A549 (cell line): ENCODE results near the gene RNF43. TPM values are rescaled to one million over a fixed set of nuclear protein-coding genes. Genes with fewer than 3 reads are reported as not detected.

ENCODE experiments used
- ATAC-seq, 2 experiments: fragments of 200-7000 bp in 1 of 2; fragments of >200 bp in 1 of 2; cut with Nextera tagmentation in 1 of 2; cut with Tn5 transposase in 1 of 2; 3 replicates each; pipeline versions ENCODE4 v1.8.0 to v1.9.1; 2018 to 2020; ENCODE audit warnings: mild to moderate bottlenecking in 1 of 2, moderate library complexity in 1 of 2
- CTCF ChIA-PET: fragments of 300-600 bp; sonication (Branson Sonifier 250); formaldehyde crosslinking; extraction: SDS; loops from one replicate; lab custom pipeline; 2021; ENCODE audit warnings: antibody characterized with exemption, inconsistent platforms; lab: Yijun Ruan, JAX
- POLR2A ChIA-PET: fragments of 350-600 bp; formaldehyde crosslinking; extraction: SDS; loops from one replicate; lab custom pipeline; 2021; ENCODE audit warnings: antibody characterized with exemption, inconsistent platforms; lab: Yijun Ruan, JAX
- DNase-seq, 2 experiments: peaks; one replicate each; pipeline versions ENCODE4 v3.0.0 to v3.0.0-alpha.2; 2011 to 2016; ENCODE audit warnings: low read depth in 1 of 2, low spot score in 1 of 2
- FAIRE-seq: peaks from 2 replicates; lab custom pipeline; 2011; peaks lifted over from hg19 to GRCh38; lab: Jason Lieb, UNC
- H3K27ac ChIP-seq, 2 experiments: fragments of >200 bp; sonication (Bioruptor Twin); formaldehyde crosslinking; 3 replicates each; pipeline ENCODE4 v1.5.1; 2016 to 2017
- H3K4me1 ChIP-seq: fragments of >200 bp; sonication (Bioruptor Twin); formaldehyde crosslinking; 3 replicates; pipeline ENCODE4 v1.6.1; 2016
- H3K4me2 ChIP-seq: fragments of >200 bp; sonication (Bioruptor Twin); formaldehyde crosslinking; 3 replicates; pipeline ENCODE4 v1.6.1; 2016
- H3K4me3 ChIP-seq: fragments of >200 bp; sonication (Bioruptor Twin); formaldehyde crosslinking; 3 replicates; pipeline ENCODE4 v1.5.1; 2016
- H3K9me3 ChIP-seq: fragments of >200 bp; sonication (Bioruptor Twin); formaldehyde crosslinking; 3 replicates; pipeline ENCODE4 v1.6.1; 2016
- ATOH8 ChIP-seq: fragments of 250-450 bp; sonication (Bioruptor Pico); IDR thresholded peaks from 2 replicates; pipeline ENCODE4 v1.5.0; 2020; ENCODE audit warnings: low read depth, mild to moderate bottlenecking, moderate library complexity
- CBX8 ChIP-seq: fragments of 200-600 bp; sonication (generic); IDR thresholded peaks from 2 replicates; pipeline ENCODE4 v1.6.1; 2016
- EP300 ChIP-seq, 2 experiments: fragments of >200 bp; sonication (Bioruptor Twin); formaldehyde crosslinking; IDR thresholded peaks; 2 replicates in 1 of 2; 3 replicates in 1 of 2; pipeline ENCODE4 v1.6.1; 2016 to 2017
- GATA3 ChIP-seq: IDR thresholded peaks from 2 replicates; pipeline ENCODE4 v1.6.1; 2012; ENCODE audit warnings: borderline replicate concordance
- HEYL ChIP-seq: fragments of 250-450 bp; sonication (Bioruptor Pico); IDR thresholded peaks from 2 replicates; pipeline ENCODE4 v1.8.0; 2021; ENCODE audit warnings: mild to moderate bottlenecking, moderate library complexity
- HOXA7 ChIP-seq: fragments of 250-450 bp; sonication (Bioruptor Pico); IDR thresholded peaks from 2 replicates; pipeline ENCODE4 v1.5.0; 2020; ENCODE audit warnings: mild to moderate bottlenecking, moderate library complexity
- HOXB13 ChIP-seq: fragments of 250-450 bp; sonication (Bioruptor Pico); IDR thresholded peaks from 2 replicates; pipeline ENCODE4 v1.5.0; 2020; ENCODE audit warnings: low read depth, mild to moderate bottlenecking, moderate library complexity
- KDM1A ChIP-seq: fragments of 200-600 bp; sonication (generic); IDR thresholded peaks from 2 replicates; pipeline ENCODE4 v1.6.1; 2016; ENCODE audit warnings: low read depth, mild to moderate bottlenecking
- MAZ ChIP-seq: fragments of 150-350 bp; IDR thresholded peaks from 2 replicates; pipeline ENCODE4 v1.6.1; 2014; ENCODE audit warnings: antibody characterized with exemption, low read depth, low read length, borderline replicate concordance
- POLR2A ChIP-seq: IDR thresholded peaks from 2 replicates; pipeline ENCODE4 v1.6.1; 2012; ENCODE audit warnings: mild to moderate bottlenecking, low read length
- POLR2AphosphoS2 ChIP-seq: conservative IDR thresholded peaks from 2 replicates; pipeline ENCODE4 v1.6.1; 2012; ENCODE audit warnings: low read length, improper control_type of control experiment, inconsistent platforms
- RAD21 ChIP-seq, 2 experiments: fragments of >200 bp in 1 of 2; sonication (Bioruptor Twin) in 1 of 2; formaldehyde crosslinking in 1 of 2; IDR thresholded peaks in 1 of 2; conservative IDR thresholded peaks in 1 of 2; 2 replicates in 1 of 2; 3 replicates in 1 of 2; pipeline ENCODE4 v1.6.1; 2012 to 2018; ENCODE audit warnings: inconsistent platforms in 1 of 2
- RARB ChIP-seq: fragments of 250-450 bp; sonication (Bioruptor Pico); IDR thresholded peaks from 2 replicates; pipeline ENCODE4 v1.8.0; 2021; ENCODE audit warnings: mild to moderate bottlenecking, moderate library complexity
- RNF2 ChIP-seq: fragments of 200-600 bp; sonication (generic); IDR thresholded peaks from 2 replicates; pipeline ENCODE4 v1.6.1; 2016; ENCODE audit warnings: low read depth, mild to moderate bottlenecking, antibody characterized with exemption, moderate library complexity, borderline replicate concordance
- ZNF302 ChIP-seq: fragments of 250-450 bp; sonication (Bioruptor Pico); IDR thresholded peaks from 2 replicates; pipeline ENCODE4 v1.9.0; 2021; ENCODE audit warnings: inconsistent platforms, mild to moderate bottlenecking, moderate library complexity
- ZSCAN20 ChIP-seq: fragments of 250-450 bp; sonication (Bioruptor Pico); IDR thresholded peaks from 2 replicates; pipeline ENCODE4 v1.8.0; 2022; ENCODE audit warnings: mild to moderate bottlenecking, moderate library complexity
- WGBS: methylation state at CpG from one replicate; pipeline ENCODE4 v1.1.6; 2017; ENCODE audit errors: missing lambda C conversion rate; 5-methylcytosine and 5-hydroxymethylcytosine counted together
- polyA plus RNA-seq, 4 experiments: library from polyadenylated mRNA; depleted of rRNA in 3 of 4; stranded (reverse); fragments of >200 nt; fragmentation: RNase III in 1 of 4; extraction: RNeasy Plus Mini Kit Qiagen cat#74134 plus additional on column Dnase treatment in 1 of 4; gene quantifications; 2 replicates in 3 of 4; 3 replicates in 1 of 4; pipeline ENCODE4 v1.2.3, GENCODE V29; 2011 to 2017
- TF ChIP-seq, protein P1 (sequence below): IDR thresholded peaks from 2 replicates; pipeline ENCODE4 v1.6.1; 2012
- TF ChIP-seq, protein P2 (sequence below): fragments of 200-600 bp; sonication (generic); IDR thresholded peaks from 2 replicates; pipeline ENCODE4 v1.6.1; 2016; ENCODE audit warnings: antibody characterized with exemption, mild to moderate bottlenecking, moderate library complexity
- TF ChIP-seq, protein P3 (sequence below): fragments of 150-350 bp; IDR thresholded peaks from 2 replicates; pipeline ENCODE4 v1.6.1; 2014; ENCODE audit warnings: low read depth, mild to moderate bottlenecking, low read length

The RNF43 gene
- polyA plus RNA-seq, 2 of the 4 experiments (the other 2 are of a cell fraction) = 2.5 to 6.6 TPM

DNA sequence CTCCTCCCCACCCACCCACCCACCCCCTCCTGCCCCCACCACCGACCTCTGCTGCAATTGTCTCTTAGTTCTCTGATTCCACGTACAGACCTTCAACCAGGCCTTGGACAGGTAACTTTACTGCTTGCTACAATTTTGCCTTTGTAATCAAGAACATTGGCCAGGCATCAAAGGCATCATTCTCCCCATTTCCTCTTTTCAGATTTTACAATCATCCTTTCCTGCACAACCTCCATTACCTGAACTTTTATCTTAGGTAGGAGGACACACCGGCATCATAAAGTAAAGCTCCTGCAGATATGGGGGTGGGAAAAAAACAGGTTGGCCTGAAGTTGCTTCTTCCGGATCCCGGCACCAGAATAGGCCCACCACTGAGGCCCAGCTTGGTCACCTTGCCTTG is 39.7 kb downstream of the RNF43 start:
- TF ChIP-seq HOXA7 (no peak), GATA3 (no peak), POLR2AphosphoS2 (no peak), MAZ (no peak), ZSCAN20 (no peak), HOXB13 (no peak), HEYL (CRISPR knock-in tag) (no peak)
- TF ChIP-seq, protein P1, sequence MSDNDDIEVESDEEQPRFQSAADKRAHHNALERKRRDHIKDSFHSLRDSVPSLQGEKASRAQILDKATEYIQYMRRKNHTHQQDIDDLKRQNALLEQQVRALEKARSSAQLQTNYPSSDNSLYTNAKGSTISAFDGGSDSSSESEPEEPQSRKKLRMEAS = no peak
- TF ChIP-seq, all 56 proteins: peak for 0
- DNase-seq (no peak), ATAC-seq (no peak), FAIRE-seq (no peak)
- no peak overlapping the region for H3K4me3 ChIP-seq
- 88% methylated on average over 5 of the region's 5 CpGs for WGBS
- H3K9me3 ChIP-seq = no peaks in the 10 kb centered on the region
- no peak overlapping the region for H3K4me2 ChIP-seq
- peaks cover 56% of the 10 kb centered on the region for H3K4me1 ChIP-seq
- ChIA-PET CTCF (interaction anchor here (1.0 to 6.3 kb wide), 5 partner anchors 9 to 60 kb away, joined by 3 to 31 read pairs (median 16); partner anchors contain the start of gene RNF43), POLR2A (no interaction called here)
- H3K27ac ChIP-seq = peak overlapping the region in 1 of 2 experiments; percentile 22; a peak in 1 of 6 replicates

DNA sequence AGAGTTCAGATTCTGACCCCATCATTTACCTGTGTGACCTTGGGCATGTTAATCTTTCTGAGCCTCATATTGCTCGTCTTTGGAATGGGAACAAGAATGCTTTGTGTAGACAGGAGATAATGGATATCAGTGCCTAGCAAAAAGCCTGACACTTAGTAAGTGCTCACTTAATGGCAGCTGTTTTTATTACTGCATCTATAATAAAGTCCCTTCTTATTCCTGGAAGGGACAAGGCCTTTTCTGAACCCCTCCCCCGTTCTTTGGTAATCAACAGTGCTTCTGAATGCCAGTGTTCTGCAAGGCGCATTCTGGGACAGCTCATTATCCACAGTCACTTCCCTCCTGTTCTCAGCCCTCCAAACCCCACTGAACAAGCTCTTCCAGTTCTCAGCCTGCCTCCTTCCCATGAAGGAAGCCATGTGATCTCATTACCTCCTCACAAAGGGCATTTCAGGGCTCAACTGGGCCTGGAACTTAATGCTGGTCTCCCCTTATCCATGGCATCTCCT is 40.2 kb downstream of the RNF43 start:
- Histone ChIP-seq H3K4me3 (no peak overlapping the region), H3K27ac (peak overlapping the region in 1 of 2 experiments; percentile 22; a peak in 1 of 6 replicates), H3K4me2 (no peak overlapping the region), H3K4me1 (peaks cover 51% of the 10 kb centered on the region), H3K9me3 (no peaks in the 10 kb centered on the region)
- 79% methylated on average over 3 of the region's 3 CpGs for WGBS
- FAIRE-seq (no peak), DNase-seq (no peak), ATAC-seq (no peak)
- ChIA-PET CTCF (interaction anchor here (1.5 to 6.3 kb wide), 4 partner anchors 13 to 71 kb away, joined by 5 to 31 read pairs (median 16); partner anchors contain the start of gene RNF43), POLR2A (no interaction called here)
- TF ChIP-seq ATOH8 = no peak
- TF ChIP-seq, protein P2, sequence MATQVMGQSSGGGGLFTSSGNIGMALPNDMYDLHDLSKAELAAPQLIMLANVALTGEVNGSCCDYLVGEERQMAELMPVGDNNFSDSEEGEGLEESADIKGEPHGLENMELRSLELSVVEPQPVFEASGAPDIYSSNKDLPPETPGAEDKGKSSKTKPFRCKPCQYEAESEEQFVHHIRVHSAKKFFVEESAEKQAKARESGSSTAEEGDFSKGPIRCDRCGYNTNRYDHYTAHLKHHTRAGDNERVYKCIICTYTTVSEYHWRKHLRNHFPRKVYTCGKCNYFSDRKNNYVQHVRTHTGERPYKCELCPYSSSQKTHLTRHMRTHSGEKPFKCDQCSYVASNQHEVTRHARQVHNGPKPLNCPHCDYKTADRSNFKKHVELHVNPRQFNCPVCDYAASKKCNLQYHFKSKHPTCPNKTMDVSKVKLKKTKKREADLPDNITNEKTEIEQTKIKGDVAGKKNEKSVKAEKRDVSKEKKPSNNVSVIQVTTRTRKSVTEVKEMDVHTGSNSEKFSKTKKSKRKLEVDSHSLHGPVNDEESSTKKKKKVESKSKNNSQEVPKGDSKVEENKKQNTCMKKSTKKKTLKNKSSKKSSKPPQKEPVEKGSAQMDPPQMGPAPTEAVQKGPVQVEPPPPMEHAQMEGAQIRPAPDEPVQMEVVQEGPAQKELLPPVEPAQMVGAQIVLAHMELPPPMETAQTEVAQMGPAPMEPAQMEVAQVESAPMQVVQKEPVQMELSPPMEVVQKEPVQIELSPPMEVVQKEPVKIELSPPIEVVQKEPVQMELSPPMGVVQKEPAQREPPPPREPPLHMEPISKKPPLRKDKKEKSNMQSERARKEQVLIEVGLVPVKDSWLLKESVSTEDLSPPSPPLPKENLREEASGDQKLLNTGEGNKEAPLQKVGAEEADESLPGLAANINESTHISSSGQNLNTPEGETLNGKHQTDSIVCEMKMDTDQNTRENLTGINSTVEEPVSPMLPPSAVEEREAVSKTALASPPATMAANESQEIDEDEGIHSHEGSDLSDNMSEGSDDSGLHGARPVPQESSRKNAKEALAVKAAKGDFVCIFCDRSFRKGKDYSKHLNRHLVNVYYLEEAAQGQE = no peak
- TF ChIP-seq RARB (CRISPR knock-in tag) = no peak
- TF ChIP-seq EP300 (IDR thresholded peaks at IDR 0.05) = no peak
- TF ChIP-seq ZNF302 (CRISPR knock-in tag) = no peak
- TF ChIP-seq CBX8 = no peak
- TF ChIP-seq RNF2 = no peak
- no peak for TF ChIP-seq ZSCAN20
- no peak for TF ChIP-seq RAD21 (conservative IDR thresholded peaks at IDR 0.05 in 1 of 2, IDR thresholded peaks at IDR 0.05 in 1 of 2)
- TF ChIP-seq, protein P3, sequence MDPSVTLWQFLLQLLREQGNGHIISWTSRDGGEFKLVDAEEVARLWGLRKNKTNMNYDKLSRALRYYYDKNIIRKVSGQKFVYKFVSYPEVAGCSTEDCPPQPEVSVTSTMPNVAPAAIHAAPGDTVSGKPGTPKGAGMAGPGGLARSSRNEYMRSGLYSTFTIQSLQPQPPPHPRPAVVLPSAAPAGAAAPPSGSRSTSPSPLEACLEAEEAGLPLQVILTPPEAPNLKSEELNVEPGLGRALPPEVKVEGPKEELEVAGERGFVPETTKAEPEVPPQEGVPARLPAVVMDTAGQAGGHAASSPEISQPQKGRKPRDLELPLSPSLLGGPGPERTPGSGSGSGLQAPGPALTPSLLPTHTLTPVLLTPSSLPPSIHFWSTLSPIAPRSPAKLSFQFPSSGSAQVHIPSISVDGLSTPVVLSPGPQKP = no peak
- no peak for TF ChIP-seq KDM1A
- TF ChIP-seq POLR2A = no peak
